Thyroid gland (tissue), 4 donors: ENCODE results near the gene DLGAP1. TPM values are rescaled to one million over a fixed set of nuclear protein-coding genes. Genes with fewer than 3 reads are reported as not detected.

Experiments
- DNase-seq, 2 donors: peaks; one replicate each; pipeline ENCODE4 v3.0.0-alpha.2; 2019
- H3K27ac ChIP-seq, 3 donors: fragments of 200-600 bp; sonication (generic); 1 replicate in 2 of 3; 2 replicates in 1 of 3; pipeline ENCODE4 v1.5.1; 2016 to 2019; ENCODE audit warnings: mild to moderate bottlenecking in 1 of 3, moderate library complexity in 1 of 3
- H3K27me3 ChIP-seq: fragments of 200-600 bp; sonication (generic); one replicate; pipeline ENCODE4 v1.5.1; 2019
- H3K36me3 ChIP-seq, 2 donors: fragments of 200-600 bp; sonication (generic); one replicate each; pipeline ENCODE4 v1.5.1; 2016 to 2019
- H3K4me1 ChIP-seq, 2 donors: fragments of 200-600 bp; sonication (generic); one replicate each; pipeline ENCODE4 v1.5.1; 2017 to 2019
- H3K4me3 ChIP-seq, 3 donors: fragments of 200-600 bp; sonication (generic); replicated peaks in 1 of 3; 1 replicate in 2 of 3; 2 replicates in 1 of 3; pipeline ENCODE4 v1.5.1; 2016; ENCODE audit warnings: mild to moderate bottlenecking in 1 of 3
- H3K9me3 ChIP-seq: fragments of 200-600 bp; sonication (generic); one replicate; pipeline ENCODE4 v1.5.1; 2017
- POLR2A ChIP-seq, 2 donors: fragments of 450-650 bp; IDR thresholded peaks; one replicate each; pipeline ENCODE4 v1.6.1; 2017; ENCODE audit warnings: antibody characterized with exemption in 2 of 2, mild to moderate bottlenecking in 2 of 2, moderate library complexity in 1 of 2
- WGBS, 2 donors: methylation state at CpG; one replicate each; pipeline ENCODE4 v1.1.5; 2017; 5-methylcytosine and 5-hydroxymethylcytosine counted together
- intact Hi-C: fragments of 100-400 bp; cut with DNase I; formaldehyde crosslinking; loops from one replicate; pipeline ENCODE4 v1.15.1; 2023
- total RNA-seq, 4 donors: library from RNA; depleted of rRNA; stranded (reverse); fragments of >200 nt; gene quantifications; one replicate each; pipeline ENCODE4 v1.2.3, GENCODE V29; 2016
- TF ChIP-seq, protein P1 (sequence below), 6 experiments: fragments of 200-600 bp in 3 of 6; fragments of 450-650 bp in 3 of 6; sonication (generic) in 3 of 6; IDR thresholded peaks; one replicate each; pipeline ENCODE4 v1.5.1; 2016 to 2019; ENCODE audit warnings: antibody characterized with exemption in 6 of 6, mild to moderate bottlenecking in 2 of 6, inconsistent platforms in 1 of 6, moderate library complexity in 1 of 6

The DLGAP1 gene
- total RNA-seq, 4 donors from 2014 or later = 0.25 to 2.7 (median 0.77) TPM

GRCh38 chr18:3889803-3890202 lies 565.3 kb downstream of the DLGAP1 start:
- Histone ChIP-seq H3K36me3 (no peaks in the 10 kb centered on the region), H3K27me3 (no peaks in the 10 kb centered on the region), H3K4me3 (no peak overlapping the region), H3K27ac (no peak overlapping the region), H3K4me1 (no peaks in the 10 kb centered on the region), H3K9me3 (no peaks in the 10 kb centered on the region)
- 90 to 94% methylated on average over 3 of the region's 3 CpGs for WGBS, 2 donors
- no peak for TF ChIP-seq POLR2A (IDR thresholded peaks at IDR 0.05)
- intact Hi-C loops = no loop called here
- no peak for DNase-seq

DNA sequence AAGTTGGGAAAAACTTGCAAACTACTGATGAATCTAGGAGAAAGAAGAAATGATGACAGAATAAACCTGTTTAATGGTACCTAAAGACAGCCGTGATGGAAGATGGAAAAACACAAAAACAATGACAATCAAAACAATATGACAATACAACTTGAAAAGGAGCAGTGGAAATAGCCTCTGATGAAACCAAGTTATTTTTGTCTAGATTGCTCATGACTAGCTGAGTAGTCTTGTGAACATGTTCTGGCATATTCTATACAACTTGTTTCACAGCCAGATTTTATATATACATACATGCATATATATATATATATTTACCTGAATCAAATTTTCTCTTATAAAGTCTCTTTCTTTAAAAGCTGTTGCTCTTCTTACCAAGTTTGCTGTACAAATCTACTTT lies 566.0 kb downstream of the DLGAP1 start:
- no peak for DNase-seq
- TF ChIP-seq POLR2A (IDR thresholded peaks at IDR 0.05) = no peak
- TF ChIP-seq, protein P1, sequence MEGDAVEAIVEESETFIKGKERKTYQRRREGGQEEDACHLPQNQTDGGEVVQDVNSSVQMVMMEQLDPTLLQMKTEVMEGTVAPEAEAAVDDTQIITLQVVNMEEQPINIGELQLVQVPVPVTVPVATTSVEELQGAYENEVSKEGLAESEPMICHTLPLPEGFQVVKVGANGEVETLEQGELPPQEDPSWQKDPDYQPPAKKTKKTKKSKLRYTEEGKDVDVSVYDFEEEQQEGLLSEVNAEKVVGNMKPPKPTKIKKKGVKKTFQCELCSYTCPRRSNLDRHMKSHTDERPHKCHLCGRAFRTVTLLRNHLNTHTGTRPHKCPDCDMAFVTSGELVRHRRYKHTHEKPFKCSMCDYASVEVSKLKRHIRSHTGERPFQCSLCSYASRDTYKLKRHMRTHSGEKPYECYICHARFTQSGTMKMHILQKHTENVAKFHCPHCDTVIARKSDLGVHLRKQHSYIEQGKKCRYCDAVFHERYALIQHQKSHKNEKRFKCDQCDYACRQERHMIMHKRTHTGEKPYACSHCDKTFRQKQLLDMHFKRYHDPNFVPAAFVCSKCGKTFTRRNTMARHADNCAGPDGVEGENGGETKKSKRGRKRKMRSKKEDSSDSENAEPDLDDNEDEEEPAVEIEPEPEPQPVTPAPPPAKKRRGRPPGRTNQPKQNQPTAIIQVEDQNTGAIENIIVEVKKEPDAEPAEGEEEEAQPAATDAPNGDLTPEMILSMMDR (IDR thresholded peaks at IDR 0.05) = no peak
- Histone ChIP-seq H3K27me3 (no peaks in the 10 kb centered on the region), H3K4me1 (no peaks in the 10 kb centered on the region), H3K36me3 (no peaks in the 10 kb centered on the region), H3K9me3 (no peaks in the 10 kb centered on the region), H3K4me3 (no peak overlapping the region), H3K27ac (no peak overlapping the region)
- 78 to 82% methylated on average over 1 of the region's 1 CpG for WGBS, 2 donors
- intact Hi-C loops = no loop called here

DNA sequence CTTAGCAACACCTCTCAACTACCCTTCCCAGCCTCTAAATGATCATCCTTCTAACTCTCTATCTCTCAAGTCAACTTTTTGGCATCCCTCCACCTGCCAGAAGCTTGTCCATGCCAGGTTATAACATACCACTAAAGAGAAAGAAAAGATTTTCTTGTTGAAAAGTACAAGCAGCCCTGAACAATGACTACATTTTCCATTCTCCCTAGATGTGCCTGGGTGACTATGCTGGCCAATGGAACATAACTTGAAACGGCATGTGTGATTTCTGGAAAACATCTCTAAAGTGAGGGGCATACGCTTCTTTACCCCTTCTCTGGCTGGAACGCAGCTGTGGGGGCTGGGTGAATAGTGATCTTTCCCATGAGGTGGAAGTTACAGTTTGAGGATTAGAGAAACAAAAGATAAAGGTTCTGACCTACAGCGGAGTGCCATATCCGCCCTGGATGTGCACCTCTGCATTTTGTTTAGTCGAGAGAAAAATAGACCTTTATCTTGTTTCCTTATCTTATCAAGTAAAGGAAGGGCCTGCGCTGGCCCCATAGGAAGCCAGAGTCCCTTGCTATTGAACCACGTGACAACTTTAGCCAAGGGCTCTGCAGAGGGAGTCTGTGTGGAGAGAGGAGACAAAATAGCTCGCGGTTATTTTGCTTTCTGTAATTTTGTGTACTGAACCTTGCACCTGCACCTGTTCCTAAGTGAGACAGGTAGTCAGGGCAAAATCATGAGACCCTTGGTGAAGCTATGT lies 568.4 kb downstream of the DLGAP1 start:
- DNase-seq = no peak
- 30 to 36% methylated on average over 10 of the region's 10 CpGs for WGBS, 2 donors
- TF ChIP-seq, protein P1 (IDR thresholded peaks at IDR 0.05) = no peak
- TF ChIP-seq POLR2A (IDR thresholded peaks at IDR 0.05) = no peak
- no peaks in the 10 kb centered on the region for H3K27me3 ChIP-seq
- no peak overlapping the region for H3K27ac ChIP-seq
- intact Hi-C loops = no loop called here
- no peaks in the 10 kb centered on the region for H3K9me3 ChIP-seq
- H3K4me3 ChIP-seq = no peak overlapping the region
- no peaks in the 10 kb centered on the region for H3K4me1 ChIP-seq
- H3K36me3 ChIP-seq = no peaks in the 10 kb centered on the region

DNA sequence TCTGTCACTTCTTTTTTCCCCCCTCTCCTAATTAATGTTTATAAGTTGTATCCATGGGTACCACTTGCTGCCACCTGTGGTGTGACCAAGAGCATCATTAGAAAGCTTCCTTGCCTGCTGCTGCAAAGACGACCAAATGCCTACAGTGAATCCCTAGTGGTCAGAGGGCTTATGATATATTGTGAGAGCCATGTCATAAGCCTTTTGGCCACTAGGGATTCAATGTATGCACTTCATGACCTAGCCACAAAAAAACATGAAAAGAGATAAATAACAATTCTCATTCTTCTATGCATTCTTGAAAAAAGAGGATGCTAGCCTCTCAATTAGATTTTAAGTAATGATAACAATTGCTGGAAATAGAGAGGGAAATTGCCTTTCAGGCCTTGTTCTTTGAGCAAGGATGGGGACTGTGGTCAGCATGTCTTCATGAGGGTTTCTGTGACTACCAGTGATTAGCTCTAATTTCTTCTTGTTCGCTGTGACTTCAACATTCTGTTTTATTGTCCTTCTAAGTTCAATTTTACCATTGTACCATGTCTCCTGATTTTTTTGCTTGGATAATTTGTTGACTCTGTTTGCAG lies 569.8 kb downstream of the DLGAP1 start:
- H3K27ac ChIP-seq = no peak overlapping the region
- no peak for DNase-seq
- H3K36me3 ChIP-seq = no peaks in the 10 kb centered on the region
- H3K4me1 ChIP-seq = no peaks in the 10 kb centered on the region
- 69 to 74% methylated on average over 2 of the region's 2 CpGs for WGBS, 2 donors
- H3K27me3 ChIP-seq = no peaks in the 10 kb centered on the region
- intact Hi-C loops = no loop called here
- H3K4me3 ChIP-seq = no peak overlapping the region
- no peak for TF ChIP-seq POLR2A (IDR thresholded peaks at IDR 0.05)
- TF ChIP-seq, protein P1 (IDR thresholded peaks at IDR 0.05) = no peak
- no peaks in the 10 kb centered on the region for H3K9me3 ChIP-seq

DNA sequence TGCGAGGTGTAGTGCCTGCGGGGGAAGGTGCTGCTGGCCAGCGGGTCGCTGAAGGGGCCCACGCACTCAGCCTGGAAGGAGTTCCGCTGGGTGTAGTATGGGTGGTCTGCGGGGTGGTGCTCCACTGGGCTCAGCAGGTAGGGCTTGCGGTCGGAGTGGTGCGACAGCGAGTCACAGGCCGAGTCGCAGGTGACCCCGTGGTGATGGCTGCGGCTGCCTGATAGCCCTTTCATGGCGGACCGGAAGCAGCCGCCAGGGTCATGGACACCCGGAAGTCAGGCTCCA lies 575.3 kb downstream of the DLGAP1 start:
- TF ChIP-seq, protein P1 (IDR thresholded peaks at IDR 0.05) = no peak
- no peak for TF ChIP-seq POLR2A (IDR thresholded peaks at IDR 0.05)
- intact Hi-C loops = loop anchor here (10.0 kb wide), 1 partner anchor 175 kb away; no protein-coding TSS in a partner anchor
- Histone ChIP-seq H3K9me3 (no peaks in the 10 kb centered on the region), H3K27ac (no peak overlapping the region), H3K27me3 (no peaks in the 10 kb centered on the region), H3K4me1 (no peaks in the 10 kb centered on the region), H3K4me3 (no peak overlapping the region), H3K36me3 (no peaks in the 10 kb centered on the region)
- 97 to 100% methylated on average over 14 to 19 of the region's 19 CpGs for WGBS, 2 donors
- DNase-seq = no peak
